HG03521 (cell line): ENCODE results near the gene EIF3D.
A peak's percentile ranks its signal among the peaks of the same experiment; 100 is the strongest.

ENCODE experiments used
- ATAC-seq: cut with Tn5 transposase; IDR thresholded peaks from one replicate; pipeline ENCODE4 v1.9.1; 2021; ENCODE audit warnings: mild to moderate bottlenecking, moderate library complexity; ENCODE audit not compliant: unreplicated experiment

The EIF3D gene

GRCh38 chr22:36510384-36510783, 18.6 kb downstream of the EIF3D start:
- ATAC-seq, result no peak

GRCh38 chr22:36507518-36508010, 21.4 kb downstream of the EIF3D start:
- no peak for ATAC-seq

- peak; percentile 84 for ATAC-seq
Measured at GRCh38 chr22:36506637-36507517, 22.1 kb downstream of the EIF3D start, which contains the start of gene FOXRED2. TSS of gene FOXRED2 (minus strand) at chr22:36507040. CDS start at chr22:36506422, 618 bp downstream.

- ATAC-seq, result no peak
Measured at GRCh38 chr22:36505998-36506635, 22.8 kb downstream of the EIF3D start.

GRCh38 chr22:36497910-36498665, 30.9 kb downstream of the EIF3D start:
- no peak for ATAC-seq

GRCh38 chr22:36493690-36494110, 35.3 kb downstream of the EIF3D start:
- ATAC-seq, result no peak

- no peak for ATAC-seq
Measured at GRCh38 chr22:36492109-36492508, 36.9 kb downstream of the EIF3D start.

GRCh38 chr22:36491155-36491554, 37.8 kb downstream of the EIF3D start:
- no peak for ATAC-seq

- no peak for ATAC-seq
Measured at GRCh38 chr22:36486619-36487384, 42.2 kb downstream of the EIF3D start.

GRCh38 chr22:36481393-36482168, 47.4 kb downstream of the EIF3D start, which contains the start of gene TXN2:
TSS of gene TXN2 (minus strand) at chr22:36481640. CDS start at chr22:36480837, 803 bp downstream.
- ATAC-seq, result peak; percentile 84

- ATAC-seq, result no peak
Measured at GRCh38 chr22:36480941-36481392, 48.0 kb downstream of the EIF3D start.

- no peak for ATAC-seq
Measured at GRCh38 chr22:36478966-36479365, 50.0 kb downstream of the EIF3D start.

GRCh38 chr22:36475341-36475740, 53.6 kb downstream of the EIF3D start:
- ATAC-seq, result no peak

GRCh38 chr22:36472689-36473088, 56.3 kb downstream of the EIF3D start:
- no peak for ATAC-seq

- no peak for ATAC-seq
Measured at GRCh38 chr22:36471341-36471821, 57.6 kb downstream of the EIF3D start.

GRCh38 chr22:36470994-36471331, 58.0 kb downstream of the EIF3D start:
- no peak for ATAC-seq

GRCh38 chr22:36470162-36470993, 58.6 kb downstream of the EIF3D start:
- ATAC-seq, result no peak

GRCh38 chr22:36469094-36469710, 59.8 kb downstream of the EIF3D start:
- ATAC-seq, result no peak
